Fibroblast of mammary gland (primary cell): ENCODE measurements around the gene DOLPP1.
A peak's percentile ranks its signal among the peaks of the same experiment; 100 is the strongest.

Experiments used
- DNase-seq: peaks from one replicate; pipeline ENCODE4 v3.0.0-alpha.2; 2010; ENCODE audit warnings: low read depth
- H3K4me3 ChIP-seq: 2 replicates; pipeline ENCODE4 v1.5.1; 2011; ENCODE audit warnings: low read depth, mild to moderate bottlenecking, low read length, moderate library complexity; ENCODE audit not compliant: control insufficient read depth
- CTCF ChIP-seq: conservative IDR thresholded peaks from 2 replicates; pipeline ENCODE4 v1.5.1; 2011; ENCODE audit warnings: low read depth, low read length, inconsistent platforms; ENCODE audit not compliant: control insufficient read depth, insufficient read depth

DOLPP1 gene

DNA sequence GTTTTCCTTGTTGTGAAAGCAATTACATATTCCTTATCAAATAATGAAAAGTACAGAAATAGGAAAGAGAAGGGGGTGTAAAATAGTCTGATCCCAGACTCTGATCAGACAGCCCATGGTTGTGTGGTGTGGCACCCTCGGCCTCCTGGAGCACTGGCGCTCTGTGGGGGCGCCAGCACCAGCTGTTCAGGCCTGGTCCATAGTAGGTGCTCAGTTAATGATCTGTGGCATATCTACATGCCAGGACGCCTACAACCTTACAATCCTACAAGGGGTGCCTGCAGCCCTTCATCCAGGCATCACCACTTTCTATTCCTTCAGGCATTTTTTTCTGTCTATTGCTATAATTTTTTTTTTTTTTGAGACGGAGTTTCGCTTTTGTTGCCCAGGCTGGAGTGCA is 27.9 kb upstream of the DOLPP1 start:
- DNase-seq, result no peak
- no peak for TF ChIP-seq CTCF
- no peak overlapping the region for H3K4me3 ChIP-seq

GRCh38 chr9:129054163-129054851 is 26.6 kb upstream of the DOLPP1 start:
- TF ChIP-seq CTCF, result no peak
- H3K4me3 ChIP-seq, result no peak overlapping the region
- peak; percentile 18 for DNase-seq

- TF ChIP-seq CTCF, result no peak
- DNase-seq, result peak; percentile 81
- no peak overlapping the region for H3K4me3 ChIP-seq
Observed at GRCh38 chr9:129058965-129059795, 21.7 kb upstream of the DOLPP1 start.

- TF ChIP-seq CTCF, result no peak
- DNase-seq, result no peak
- H3K4me3 ChIP-seq, result no peak overlapping the region
Observed at GRCh38 chr9:129059796-129060785, 20.8 kb upstream of the DOLPP1 start.

- TF ChIP-seq CTCF, result no peak
- DNase-seq, result no peak
- no peak overlapping the region for H3K4me3 ChIP-seq
Observed at GRCh38 chr9:129060991-129061390, 19.9 kb upstream of the DOLPP1 start.

DNA sequence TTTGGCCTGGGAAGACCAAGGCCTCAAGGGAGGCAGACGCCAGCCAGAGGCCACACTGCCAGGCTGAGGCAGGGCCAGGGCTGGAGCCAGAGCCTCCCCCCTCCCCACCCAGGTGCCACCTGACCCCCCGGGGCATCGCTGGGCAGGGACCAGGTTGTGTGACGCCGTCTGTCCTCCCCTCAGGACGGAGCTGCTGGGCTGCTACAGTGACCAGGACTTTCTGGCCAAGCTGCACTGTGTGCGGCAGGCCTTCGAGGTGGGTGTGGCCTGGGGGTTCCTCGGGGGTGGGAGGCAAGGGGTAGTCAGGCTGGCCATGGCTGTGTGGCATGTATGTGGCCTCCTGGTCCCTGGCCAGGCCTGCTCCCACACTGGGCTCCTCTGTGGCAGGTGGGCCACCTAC is 17.9 kb upstream of the DOLPP1 start:
- DNase-seq, result no peak
- H3K4me3 ChIP-seq, result no peak overlapping the region
- TF ChIP-seq CTCF, result no peak
